SK-N-SH treated with all-trans-retinoic acid at 6 μM for 48 hours (cell line): Measurements from ENCODE around the gene VAC14.

Experiments
- ATAC-seq: fragments of 200-7000 bp; cut with Tn5 transposase; 3 replicates; pipeline ENCODE4 v1.9.1; 2020; ENCODE audit warnings: mild to moderate bottlenecking, moderate library complexity
- ARNTL ChIP-seq: fragments of 450-650 bp; formaldehyde crosslinking; IDR thresholded peaks from 2 replicates; pipeline ENCODE4 v1.5.0; 2020; ENCODE audit warnings: low read depth, mild to moderate bottlenecking, moderate library complexity, borderline replicate concordance
- CREB5 ChIP-seq: fragments of 250-450 bp; sonication (Bioruptor Pico); IDR thresholded peaks from 2 replicates; pipeline ENCODE4 v1.5.1; 2020; ENCODE audit warnings: low read depth, mild to moderate bottlenecking, moderate library complexity
- CSDC2 ChIP-seq: fragments of 250-450 bp; sonication (Bioruptor Pico); IDR thresholded peaks from 2 replicates; pipeline ENCODE4 v1.5.0; 2020; ENCODE audit warnings: mild to moderate bottlenecking, moderate library complexity
- ISL1 ChIP-seq: fragments of 250-450 bp; sonication (Bioruptor Pico); IDR thresholded peaks from 2 replicates; pipeline ENCODE4 v2.1.2; 2022; ENCODE audit warnings: mild to moderate bottlenecking, moderate library complexity
- OSR1 ChIP-seq: fragments of 250-450 bp; sonication (Bioruptor Pico); IDR thresholded peaks from 2 replicates; pipeline ENCODE4 v1.8.0; 2022; ENCODE audit warnings: moderate library complexity, mild to moderate bottlenecking, inconsistent platforms
- PPARA ChIP-seq: fragments of 250-450 bp; sonication (Bioruptor Pico); IDR thresholded peaks from 2 replicates; pipeline ENCODE4 v1.5.0; 2020; ENCODE audit warnings: mild to moderate bottlenecking, borderline replicate concordance
- RARB ChIP-seq: fragments of 250-450 bp; sonication (Bioruptor Pico); IDR thresholded peaks from 2 replicates; pipeline ENCODE4 v1.8.0; 2021; ENCODE audit warnings: mild to moderate bottlenecking, moderate library complexity
- TCF4 ChIP-seq: fragments of 250-450 bp; sonication (Bioruptor Pico); IDR thresholded peaks from 2 replicates; pipeline ENCODE4 v1.8.0; 2021; ENCODE audit warnings: mild to moderate bottlenecking, moderate library complexity, borderline replicate concordance
- TOX ChIP-seq: fragments of 250-450 bp; sonication (Bioruptor Pico); IDR thresholded peaks from 2 replicates; pipeline ENCODE4 v1.8.0; 2021; ENCODE audit warnings: mild to moderate bottlenecking, moderate library complexity, borderline replicate concordance
- ZC3H10 ChIP-seq: fragments of 250-450 bp; sonication (Bioruptor Pico); IDR thresholded peaks from 2 replicates; pipeline ENCODE4 v1.5.1; 2021; ENCODE audit warnings: mild to moderate bottlenecking, moderate library complexity
- ZFP3 ChIP-seq: fragments of 250-450 bp; sonication (Bioruptor Pico); IDR thresholded peaks from 2 replicates; pipeline ENCODE4 v1.5.0; 2020; ENCODE audit warnings: mild to moderate bottlenecking, moderate library complexity
- ZFP30 ChIP-seq: fragments of 450-650 bp; formaldehyde crosslinking; IDR thresholded peaks from 2 replicates; pipeline ENCODE4 v1.5.0; 2022; ENCODE audit warnings: mild to moderate bottlenecking, moderate library complexity
- ZNF70 ChIP-seq: fragments of 450-650 bp; formaldehyde crosslinking; IDR thresholded peaks from 2 replicates; pipeline ENCODE4 v1.5.0; 2020; ENCODE audit warnings: mild to moderate bottlenecking, moderate library complexity
- ZNF8 ChIP-seq: fragments of 450-650 bp; formaldehyde crosslinking; IDR thresholded peaks from 2 replicates; pipeline ENCODE4 v1.5.0; 2020; ENCODE audit warnings: mild to moderate bottlenecking, moderate library complexity
- TF ChIP-seq, protein P1 (sequence below): fragments of 250-450 bp; sonication (Bioruptor Pico); IDR thresholded peaks from 2 replicates; pipeline ENCODE4 v1.5.0; 2020; ENCODE audit warnings: mild to moderate bottlenecking, moderate library complexity
- TF ChIP-seq, protein P2 (sequence below): fragments of 250-450 bp; sonication (Bioruptor Pico); IDR thresholded peaks from 2 replicates; pipeline ENCODE4 v1.5.1; 2021; ENCODE audit warnings: mild to moderate bottlenecking, moderate library complexity

The VAC14 gene

DNA sequence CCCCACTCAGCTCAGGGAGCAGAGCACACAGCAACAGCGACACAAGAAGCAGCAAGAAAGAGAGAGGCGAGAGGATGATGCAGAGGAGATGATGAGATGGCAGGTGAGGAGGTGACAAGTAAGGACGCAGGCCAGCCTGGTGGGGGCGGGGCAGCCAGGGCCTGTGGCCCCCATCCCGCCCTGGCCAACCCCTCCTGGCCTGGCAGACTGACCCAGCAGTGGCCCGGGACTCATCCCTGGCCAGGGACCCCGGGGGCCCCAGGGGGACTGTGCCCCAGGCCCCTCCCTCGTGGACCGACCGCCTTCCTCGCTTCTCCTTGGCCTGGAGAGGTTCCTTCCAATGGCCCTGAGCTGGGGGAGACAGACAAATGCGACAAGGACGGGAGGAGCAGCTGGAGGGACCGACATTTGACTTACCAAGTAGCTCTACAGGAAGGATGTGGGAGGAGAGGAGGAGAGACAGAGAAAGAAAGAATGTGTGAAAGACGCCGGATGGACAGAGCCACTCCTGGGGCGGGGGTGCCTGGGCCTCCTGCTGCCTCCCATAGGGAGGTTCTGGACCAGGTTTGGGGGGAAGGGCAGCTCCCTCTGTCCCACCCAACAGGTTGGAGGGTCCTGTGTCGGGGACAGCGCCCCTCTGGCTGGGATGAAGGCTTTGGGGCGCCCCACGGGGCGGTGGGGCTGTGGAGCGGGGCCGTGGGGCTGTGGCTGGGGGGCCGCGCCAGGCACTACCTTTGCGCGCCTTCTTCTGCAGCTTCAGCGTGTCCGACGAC is 121.9 kb downstream of the VAC14 start:
- ATAC-seq, result no peak
- no peak for TF ChIP-seq RARB (CRISPR knock-in tag)
- TF ChIP-seq PPARA (CRISPR knock-in tag), result no peak
- TF ChIP-seq ARNTL (CRISPR knock-in tag), result no peak
- TF ChIP-seq ZNF8 (CRISPR knock-in tag), result no peak
- no peak for TF ChIP-seq ZC3H10 (CRISPR knock-in tag)
- TF ChIP-seq, protein P1, sequence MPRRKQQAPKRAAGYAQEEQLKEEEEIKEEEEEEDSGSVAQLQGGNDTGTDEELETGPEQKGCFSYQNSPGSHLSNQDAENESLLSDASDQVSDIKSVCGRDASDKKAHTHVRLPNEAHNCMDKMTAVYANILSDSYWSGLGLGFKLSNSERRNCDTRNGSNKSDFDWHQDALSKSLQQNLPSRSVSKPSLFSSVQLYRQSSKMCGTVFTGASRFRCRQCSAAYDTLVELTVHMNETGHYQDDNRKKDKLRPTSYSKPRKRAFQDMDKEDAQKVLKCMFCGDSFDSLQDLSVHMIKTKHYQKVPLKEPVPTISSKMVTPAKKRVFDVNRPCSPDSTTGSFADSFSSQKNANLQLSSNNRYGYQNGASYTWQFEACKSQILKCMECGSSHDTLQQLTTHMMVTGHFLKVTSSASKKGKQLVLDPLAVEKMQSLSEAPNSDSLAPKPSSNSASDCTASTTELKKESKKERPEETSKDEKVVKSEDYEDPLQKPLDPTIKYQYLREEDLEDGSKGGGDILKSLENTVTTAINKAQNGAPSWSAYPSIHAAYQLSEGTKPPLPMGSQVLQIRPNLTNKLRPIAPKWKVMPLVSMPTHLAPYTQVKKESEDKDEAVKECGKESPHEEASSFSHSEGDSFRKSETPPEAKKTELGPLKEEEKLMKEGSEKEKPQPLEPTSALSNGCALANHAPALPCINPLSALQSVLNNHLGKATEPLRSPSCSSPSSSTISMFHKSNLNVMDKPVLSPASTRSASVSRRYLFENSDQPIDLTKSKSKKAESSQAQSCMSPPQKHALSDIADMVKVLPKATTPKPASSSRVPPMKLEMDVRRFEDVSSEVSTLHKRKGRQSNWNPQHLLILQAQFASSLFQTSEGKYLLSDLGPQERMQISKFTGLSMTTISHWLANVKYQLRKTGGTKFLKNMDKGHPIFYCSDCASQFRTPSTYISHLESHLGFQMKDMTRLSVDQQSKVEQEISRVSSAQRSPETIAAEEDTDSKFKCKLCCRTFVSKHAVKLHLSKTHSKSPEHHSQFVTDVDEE (CRISPR knock-in tag), result no peak

DNA sequence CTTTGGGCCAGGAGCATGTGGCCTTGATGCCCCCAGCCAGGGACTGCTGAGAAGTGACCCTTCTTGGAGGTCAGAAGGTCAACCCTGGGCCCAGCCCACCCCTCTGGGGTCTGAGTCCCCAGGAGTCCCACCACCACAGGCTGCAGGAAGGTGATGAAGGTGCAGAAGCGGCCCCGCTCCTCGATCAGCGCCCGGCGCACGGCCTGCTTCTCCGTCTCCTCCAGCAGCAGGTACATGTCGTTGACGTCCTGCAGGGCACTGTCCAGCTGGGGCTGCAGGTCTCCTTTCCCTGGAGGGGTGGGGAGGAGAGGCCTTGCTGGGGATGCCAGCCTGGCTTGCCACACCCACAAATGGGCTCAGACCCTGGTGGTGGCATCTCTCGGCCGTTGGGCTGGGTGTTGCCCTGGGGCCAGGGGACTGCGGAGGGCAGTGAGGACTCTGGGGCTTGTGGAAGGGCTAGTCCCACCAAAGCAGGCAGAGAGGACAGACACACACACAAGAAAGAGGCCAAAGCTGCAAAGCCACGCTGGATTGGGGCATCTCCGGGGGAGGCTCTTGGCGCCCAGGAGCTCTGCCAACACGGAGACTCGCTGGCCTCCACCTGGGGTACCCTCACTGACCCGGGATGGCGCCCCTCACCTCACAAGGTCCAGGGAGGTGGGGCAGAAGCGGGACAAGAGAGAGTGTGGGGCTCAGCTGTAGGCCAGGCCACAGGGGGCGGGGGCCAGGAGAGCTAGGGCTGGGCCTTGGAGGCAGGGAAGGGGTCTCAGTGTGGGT is 122.6 kb downstream of the VAC14 start:
- no peak for ATAC-seq
- TF ChIP-seq PPARA (CRISPR knock-in tag) (no peak), TOX (no peak), ARNTL (CRISPR knock-in tag) (no peak), ZFP3 (CRISPR knock-in tag) (no peak), CSDC2 (CRISPR knock-in tag) (no peak), ISL1 (no peak), OSR1 (CRISPR knock-in tag) (no peak), TCF4 (no peak), ZFP30 (no peak), CREB5 (CRISPR knock-in tag) (no peak), ZNF70 (no peak), ZC3H10 (CRISPR knock-in tag) (no peak)
- TF ChIP-seq, protein P2, sequence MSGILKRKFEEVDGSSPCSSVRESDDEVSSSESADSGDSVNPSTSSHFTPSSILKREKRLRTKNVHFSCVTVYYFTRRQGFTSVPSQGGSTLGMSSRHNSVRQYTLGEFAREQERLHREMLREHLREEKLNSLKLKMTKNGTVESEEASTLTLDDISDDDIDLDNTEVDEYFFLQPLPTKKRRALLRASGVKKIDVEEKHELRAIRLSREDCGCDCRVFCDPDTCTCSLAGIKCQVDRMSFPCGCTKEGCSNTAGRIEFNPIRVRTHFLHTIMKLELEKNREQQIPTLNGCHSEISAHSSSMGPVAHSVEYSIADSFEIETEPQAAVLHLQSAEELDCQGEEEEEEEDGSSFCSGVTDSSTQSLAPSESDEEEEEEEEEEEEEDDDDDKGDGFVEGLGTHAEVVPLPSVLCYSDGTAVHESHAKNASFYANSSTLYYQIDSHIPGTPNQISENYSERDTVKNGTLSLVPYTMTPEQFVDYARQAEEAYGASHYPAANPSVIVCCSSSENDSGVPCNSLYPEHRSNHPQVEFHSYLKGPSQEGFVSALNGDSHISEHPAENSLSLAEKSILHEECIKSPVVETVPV, result no peak
- TF ChIP-seq, protein P1 (CRISPR knock-in tag), result no peak

DNA sequence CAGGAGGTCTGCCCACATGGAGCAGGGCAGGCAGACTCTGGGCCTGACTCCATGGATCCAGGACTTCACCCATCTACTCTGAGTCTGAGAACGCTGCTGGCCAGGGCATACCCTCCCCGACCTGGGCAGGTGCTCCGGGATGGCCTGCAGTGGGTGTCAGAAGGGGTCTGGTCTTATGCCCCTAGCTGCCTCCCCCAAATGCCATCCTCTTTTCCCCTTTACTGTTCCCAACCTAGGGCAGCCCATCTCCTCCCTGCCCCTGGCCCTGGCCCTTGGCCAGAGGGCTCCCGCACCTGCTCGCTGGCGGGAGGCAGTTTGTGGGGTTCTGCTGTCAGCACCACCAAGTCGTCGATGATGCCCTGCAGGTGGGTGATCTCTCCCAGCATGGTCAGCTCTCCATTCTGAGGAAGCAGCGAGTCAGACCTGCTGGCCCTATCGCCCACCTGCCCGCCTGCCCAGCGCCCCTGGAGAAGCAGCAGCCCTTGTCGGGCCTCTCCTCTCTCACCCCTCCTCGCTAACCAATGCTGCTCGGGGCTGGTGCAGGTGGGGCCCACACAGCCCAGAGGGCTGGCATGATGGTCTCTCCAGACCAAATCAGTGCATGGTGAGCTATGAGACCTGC is 123.3 kb downstream of the VAC14 start:
- no peak for TF ChIP-seq OSR1 (CRISPR knock-in tag)
- TF ChIP-seq ZNF70, result no peak
- no peak for TF ChIP-seq ISL1
- no peak for TF ChIP-seq RARB (CRISPR knock-in tag)
- TF ChIP-seq, protein P2, result no peak
- no peak for TF ChIP-seq ARNTL (CRISPR knock-in tag)
- no peak for TF ChIP-seq CREB5 (CRISPR knock-in tag)
- TF ChIP-seq ZFP30, result no peak
- no peak for ATAC-seq
